ENCODE measurements around the gene RAB43.
"Not testable (repeated sequence)": the region's sequence is repeated elsewhere in the genome, so short reads cannot be mapped to it uniquely, and the experiment has no call there.

The RAB43 gene

GRCh38 chr3:129121792-129122411 lies at the start of gene RAB43:
Gene RAB43 (minus strand): TSS chr3:129121804. CDS start chr3:129121489, 315 bp downstream.
- peak in 1 of 2 experiments; percentile 30 for DNase-seq

DNA sequence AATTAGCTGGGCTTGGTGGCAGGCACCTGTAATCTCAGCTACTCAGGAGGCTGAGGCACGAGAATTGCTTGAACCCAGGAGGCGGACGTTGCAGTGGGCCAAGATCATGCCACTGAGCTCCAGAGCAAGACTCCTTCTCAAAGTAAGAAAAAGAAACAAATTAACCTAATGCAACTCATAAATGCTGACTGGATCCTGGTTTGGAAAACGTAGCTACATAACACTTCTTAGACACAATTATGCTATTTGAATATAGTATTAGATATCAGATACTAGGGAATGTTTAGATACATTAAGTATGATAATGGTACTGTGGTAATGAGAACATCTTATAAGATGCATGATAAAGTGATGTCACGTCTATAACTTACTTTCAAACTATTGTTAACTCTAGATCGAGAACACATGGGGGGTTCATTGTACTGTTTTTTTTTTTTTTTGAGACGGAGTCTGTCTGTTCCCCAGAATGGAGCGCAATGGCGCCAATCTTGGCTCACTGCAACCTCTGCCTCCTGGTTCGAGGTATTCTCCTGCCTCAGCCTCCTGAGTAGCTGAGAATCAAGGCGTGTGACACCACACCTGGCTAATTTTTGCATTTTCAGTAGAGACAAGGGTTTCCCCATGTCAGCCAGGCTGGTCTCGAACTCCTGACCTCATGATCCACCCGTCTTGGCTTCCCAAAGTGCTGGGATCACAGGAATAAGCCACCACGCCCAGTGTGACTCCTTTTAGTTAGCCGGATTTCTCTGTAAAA lies 45.2 kb upstream of the RAB43 start:
- no peak for DNase-seq

- DNase-seq, result not testable (repeated sequence)
Observed at GRCh38 chr3:129165594-129165993, 44.0 kb upstream of the RAB43 start.

DNA sequence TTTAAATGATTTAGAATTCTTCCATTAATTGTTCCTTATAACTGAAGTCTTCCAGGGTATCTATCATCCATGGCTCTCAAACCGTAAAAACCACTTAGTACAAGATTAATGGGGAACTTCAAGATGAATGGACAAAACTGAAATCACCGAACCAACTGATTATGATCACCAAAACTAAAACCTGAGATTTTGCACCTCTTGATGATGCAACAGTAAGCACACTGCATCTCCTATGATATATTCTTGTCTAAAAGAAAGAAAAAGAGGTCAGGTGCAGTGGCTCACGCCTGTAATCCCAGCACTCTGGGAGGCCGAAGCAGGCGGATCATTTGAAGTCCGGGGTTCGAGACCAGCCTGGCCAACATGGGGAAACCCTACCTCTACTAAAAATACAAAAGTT lies 42.9 kb upstream of the RAB43 start:
- no peak for DNase-seq

- peak; percentile 80 to 90 for DNase-seq
Observed at GRCh38 chr3:129162729-129163579, 41.4 kb upstream of the RAB43 start.

GRCh38 chr3:129161860-129162271 lies 40.3 kb upstream of the RAB43 start:
- DNase-seq, result peak in 1 of 2 experiments; percentile 53

DNA sequence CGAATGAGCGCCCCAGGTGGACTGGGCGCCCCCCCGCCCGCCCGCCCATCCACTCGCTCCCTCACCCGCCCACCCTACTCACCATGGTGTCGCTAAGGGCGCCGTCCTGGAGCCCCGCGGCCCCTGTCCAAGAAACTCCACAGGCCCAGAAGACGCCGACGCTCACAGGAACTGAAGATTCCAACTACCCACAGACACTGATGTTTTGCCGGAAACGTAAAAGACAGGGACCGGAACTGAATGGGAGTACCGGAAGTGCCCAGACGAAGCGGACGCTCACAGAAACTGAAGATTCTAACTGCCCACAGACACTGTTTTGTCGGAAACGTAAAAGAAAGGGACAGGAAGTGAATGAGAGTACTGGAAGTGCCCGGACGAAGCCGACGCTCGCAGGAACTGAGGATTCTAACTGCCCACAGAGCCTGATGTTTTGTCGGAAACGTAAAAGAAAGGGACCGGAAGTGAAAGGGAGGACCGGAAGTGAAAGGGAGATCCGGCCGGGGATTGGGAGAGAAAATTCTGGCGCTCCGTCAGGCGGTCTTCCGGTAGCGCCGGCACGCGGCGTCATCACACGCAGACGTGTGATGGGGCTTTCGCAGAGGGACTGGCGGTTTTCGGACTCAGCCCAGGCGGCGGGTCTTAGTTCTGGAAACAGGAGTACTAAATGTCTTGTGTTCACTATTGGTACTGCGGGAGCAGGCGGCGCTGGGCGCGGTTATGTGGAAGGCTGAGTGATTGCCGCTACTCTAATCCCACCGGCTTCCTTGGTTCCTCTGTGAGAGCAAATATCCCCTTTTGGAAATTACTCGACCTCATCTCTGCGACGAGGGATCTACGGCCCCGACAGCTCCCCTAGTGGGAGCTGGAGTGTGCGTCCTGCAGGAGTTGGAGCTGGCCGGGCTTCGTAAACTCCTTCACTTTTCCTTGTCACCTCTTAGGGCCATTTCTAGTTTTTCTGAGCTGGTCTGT lies 39.6 kb upstream of the RAB43 start, which contains the start of gene ISY1:
TSS of gene ISY1 (minus strand) at position 173 of the 969 bp plus-strand sequence. CDS start at position 85, 88 bp downstream.
- DNase-seq, result peak; percentile 100

GRCh38 chr3:129144786-129145185 lies 23.2 kb upstream of the RAB43 start:
- no peak for DNase-seq

DNA sequence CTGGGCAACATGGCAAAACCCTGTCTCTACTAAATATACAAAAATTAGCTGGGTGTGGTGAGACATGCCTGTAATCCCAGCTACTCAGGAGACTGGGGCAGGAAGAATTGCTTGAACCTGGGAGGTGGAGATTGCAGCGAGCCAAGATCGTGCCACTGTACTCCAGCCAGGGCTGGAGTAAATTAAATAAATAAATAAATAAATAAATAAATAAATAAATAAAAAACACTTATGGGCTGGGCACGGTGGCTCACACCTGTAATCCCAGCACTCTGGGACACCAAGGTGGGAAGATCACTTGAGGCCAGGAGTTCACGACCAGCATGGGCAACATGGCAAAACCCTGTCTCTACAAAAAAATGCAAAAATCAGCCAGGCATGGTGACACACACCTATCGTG lies 19.4 kb upstream of the RAB43 start:
- DNase-seq, result not testable (repeated sequence)

DNA sequence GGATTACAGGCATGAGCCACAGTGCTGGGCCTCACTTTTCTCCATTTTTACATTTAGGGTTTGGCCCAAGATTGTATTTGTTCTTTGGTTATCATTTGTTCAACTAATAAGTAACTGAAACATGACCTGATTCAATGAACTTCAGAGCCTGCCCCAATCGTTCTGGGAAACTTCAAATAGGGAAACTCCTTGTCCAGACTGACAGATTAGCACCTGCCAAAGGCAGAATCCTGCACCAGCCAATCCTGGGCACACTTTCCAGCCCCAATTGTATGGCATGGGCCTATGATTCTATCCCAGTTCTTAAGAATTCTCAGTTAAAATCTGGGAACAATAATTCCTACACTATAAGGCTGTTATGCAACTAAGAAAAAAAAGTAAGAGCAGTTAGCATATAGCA lies 18.3 kb upstream of the RAB43 start:
- DNase-seq, result no peak

DNA sequence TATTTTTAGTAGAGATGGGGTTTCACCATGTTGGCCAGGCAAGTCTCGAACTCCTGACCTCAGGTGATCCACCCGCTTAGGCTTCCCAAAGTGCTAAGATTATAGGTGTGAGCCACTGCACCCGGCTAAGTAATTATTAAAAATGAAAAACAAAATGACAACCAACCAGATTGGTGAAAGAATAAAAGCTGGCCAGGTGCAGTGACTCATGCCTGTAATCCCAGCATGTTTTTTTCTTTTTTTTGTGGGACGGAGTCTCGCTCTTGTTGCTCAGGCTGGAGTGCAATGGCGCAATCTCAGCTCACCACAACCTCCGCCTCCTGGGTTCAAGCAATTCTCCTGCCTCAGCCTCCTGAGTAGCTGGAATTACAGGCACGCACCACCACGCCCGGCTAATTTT lies 14.7 kb upstream of the RAB43 start:
- DNase-seq, result not testable (repeated sequence)

- no peak for DNase-seq
Observed at GRCh38 chr3:129132097-129132866, 10.7 kb upstream of the RAB43 start.

GRCh38 chr3:129131465-129132088 lies 10.0 kb upstream of the RAB43 start:
- no peak for DNase-seq

DNA sequence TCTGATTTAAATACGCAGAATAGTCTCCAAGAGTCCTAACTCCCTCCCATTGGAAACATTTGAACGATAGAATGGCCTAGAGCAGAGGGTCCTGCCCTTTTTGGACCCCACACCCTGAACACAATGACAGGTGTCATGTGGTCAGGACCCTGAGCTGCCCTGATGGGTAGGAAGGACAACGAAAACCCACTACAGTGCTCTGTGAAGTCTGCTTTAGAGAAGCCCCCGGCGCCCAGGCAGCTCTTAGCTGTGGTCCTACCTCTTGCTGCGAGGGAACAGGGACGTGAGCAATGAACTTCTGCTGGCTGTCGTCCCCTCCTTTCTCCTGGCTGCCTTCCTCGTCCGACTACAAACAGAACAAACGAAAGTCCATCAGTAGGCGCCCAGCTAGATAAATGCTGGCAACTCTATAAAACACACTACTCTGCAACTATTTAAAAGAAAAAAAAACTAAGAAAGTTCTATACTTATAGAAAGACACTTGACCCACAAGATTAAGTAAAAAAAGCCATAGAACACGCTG lies 8.7 kb upstream of the RAB43 start:
- no peak for DNase-seq

- no peak for DNase-seq
Observed at GRCh38 chr3:129128357-129129155, 7.0 kb upstream of the RAB43 start.

- DNase-seq, result no peak
Observed at GRCh38 chr3:129126726-129127280, 5.2 kb upstream of the RAB43 start.

- no peak for DNase-seq
Observed at GRCh38 chr3:129123314-129124060, 1.9 kb upstream of the RAB43 start.

GRCh38 chr3:129122412-129123011 lies 908 bp upstream of the RAB43 start:
- no peak for DNase-seq
